Body of pancreas (tissue), 4 donors: ENCODE measurements around the gene DSTN.

ENCODE experiments used
- CTCF ChIP-seq, 7 experiments: fragments of 450-650 bp in 4 of 7; fragments of 200-600 bp in 3 of 7; sonication (generic) in 3 of 7; IDR thresholded peaks; one replicate each; pipeline ENCODE4 v1.5.1; 2016 to 2019; ENCODE audit warnings: antibody characterized with exemption in 7 of 7
- POLR2A ChIP-seq, 3 donors: fragments of 450-650 bp; IDR thresholded peaks; one replicate each; pipeline ENCODE4 v1.6.1; 2016; ENCODE audit warnings: antibody characterized with exemption in 3 of 3, mild to moderate bottlenecking in 2 of 3

DNA sequence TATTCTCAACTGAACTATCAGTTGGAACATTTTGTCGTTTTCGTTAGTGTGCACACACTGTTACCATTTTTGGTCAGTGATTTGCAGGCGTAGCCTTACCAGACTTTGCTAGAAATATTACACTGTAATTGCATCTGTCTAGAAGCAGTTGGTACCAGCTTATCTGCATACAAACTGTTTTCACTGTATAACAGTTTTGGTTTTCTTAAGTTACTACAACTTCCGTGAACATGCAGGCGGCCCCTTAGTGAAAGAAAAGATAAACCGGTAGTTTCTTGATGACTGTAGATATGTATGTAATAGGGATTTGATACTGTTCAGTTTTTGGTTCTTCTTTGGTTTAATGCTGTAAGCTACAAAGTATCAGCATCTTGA is 1.3 kb downstream of the DSTN start:
- TF ChIP-seq POLR2A (IDR thresholded peaks at IDR 0.05) (no peak), CTCF (IDR thresholded peaks at IDR 0.05) (no peak)
